ENCODE measurements around the gene CFAP58.
A peak's percentile ranks its signal among the peaks of the same experiment; 100 is the strongest.

The CFAP58 gene

GRCh38 chr10:104323085-104323484 is 30.5 kb upstream of the CFAP58 start:
- DNase-seq, result no peak

- no peak for DNase-seq
Measured at GRCh38 chr10:104323760-104324201, 29.9 kb upstream of the CFAP58 start.

GRCh38 chr10:104324221-104324686 is 29.4 kb upstream of the CFAP58 start:
- DNase-seq, result no peak

- DNase-seq, result no peak
Measured at GRCh38 chr10:104324931-104325330, 28.7 kb upstream of the CFAP58 start.

- no peak for DNase-seq
Measured at GRCh38 chr10:104325436-104326435, 27.9 kb upstream of the CFAP58 start.

GRCh38 chr10:104326991-104327610 is 26.5 kb upstream of the CFAP58 start:
- no peak for DNase-seq

GRCh38 chr10:104327745-104328645 is 25.6 kb upstream of the CFAP58 start:
- DNase-seq, result no peak

- DNase-seq, result no peak
Measured at GRCh38 chr10:104328646-104328895, 25.1 kb upstream of the CFAP58 start.

GRCh38 chr10:104328896-104329710 is 24.5 kb upstream of the CFAP58 start:
- DNase-seq, result peak; percentile 80

GRCh38 chr10:104329735-104330134 is 23.9 kb upstream of the CFAP58 start:
- no peak for DNase-seq

- no peak for DNase-seq
Measured at GRCh38 chr10:104330168-104331110, 23.2 kb upstream of the CFAP58 start.

GRCh38 chr10:104331208-104331838 is 22.3 kb upstream of the CFAP58 start:
- DNase-seq, result no peak

- DNase-seq, result no peak
Measured at GRCh38 chr10:104332243-104333031, 21.2 kb upstream of the CFAP58 start.

GRCh38 chr10:104333032-104333727 is 20.5 kb upstream of the CFAP58 start:
- DNase-seq, result peak; percentile 79

GRCh38 chr10:104333728-104334373 is 19.8 kb upstream of the CFAP58 start:
- DNase-seq, result no peak

- DNase-seq, result no peak
Measured at GRCh38 chr10:104334561-104334960, 19.1 kb upstream of the CFAP58 start.

GRCh38 chr10:104334965-104335650 is 18.5 kb upstream of the CFAP58 start:
- no peak for DNase-seq
